Astrocyte of the cerebellum (primary cell): ENCODE data around the gene CAMTA1.

Experiments
- DNase-seq: peaks from one replicate; pipeline ENCODE4 v3.0.0-alpha.2; 2011; ENCODE audit warnings: low read depth
- H3K4me3 ChIP-seq: 2 replicates; pipeline ENCODE4 v1.5.1; 2011; ENCODE audit warnings: mild to moderate bottlenecking, low read depth, low read length, moderate library complexity
- CTCF ChIP-seq: IDR thresholded peaks from 2 replicates; pipeline ENCODE4 v1.5.1; 2012; ENCODE audit warnings: low read length, low read depth, moderate library complexity, mild to moderate bottlenecking; ENCODE audit errors: missing control alignments
- in situ Hi-C: cut with HindIII; loops from 2 replicates; pipeline ENCODE4 v1.10.0; 2017; ENCODE audit warnings: low sequenced_read_pairs

CAMTA1 gene

GRCh38 chr1:7430691-7431090 is 645.4 kb downstream of the CAMTA1 start:
- no peak for TF ChIP-seq CTCF
- in situ Hi-C loops, result no loop called here
- no peak for DNase-seq
- no peak overlapping the region for H3K4me3 ChIP-seq

GRCh38 chr1:7432102-7432899 is 647.0 kb downstream of the CAMTA1 start:
- TF ChIP-seq CTCF, result no peak
- in situ Hi-C loops, result no loop called here

GRCh38 chr1:7432900-7433380 is 647.7 kb downstream of the CAMTA1 start:
- TF ChIP-seq CTCF, result no peak
- DNase-seq, result no peak
- in situ Hi-C loops, result no loop called here
- no peak overlapping the region for H3K4me3 ChIP-seq

More at GRCh38 chr1:7432102-7432899, 647.0 kb downstream of the CAMTA1 start:
- no peak for DNase-seq
- H3K4me3 ChIP-seq, result no peak overlapping the region

- H3K4me3 ChIP-seq, result no peak overlapping the region
- in situ Hi-C loops, result no loop called here
- TF ChIP-seq CTCF, result no peak
- no peak for DNase-seq
These were observed 649.3 kb downstream of the CAMTA1 start for GRCh38 chr1:7434566-7434965.

GRCh38 chr1:7435276-7436055 is 650.2 kb downstream of the CAMTA1 start:
- in situ Hi-C loops, result no loop called here
- TF ChIP-seq CTCF, result no peak

GRCh38 chr1:7436056-7437005 is 651.1 kb downstream of the CAMTA1 start:
- TF ChIP-seq CTCF, result no peak
- H3K4me3 ChIP-seq, result no peak overlapping the region
- in situ Hi-C loops, result no loop called here
- DNase-seq, result no peak

More at GRCh38 chr1:7435276-7436055, 650.2 kb downstream of the CAMTA1 start:
- DNase-seq, result no peak
- H3K4me3 ChIP-seq, result no peak overlapping the region
